NCI-H1417 treated with DMSO at 0.1 percent for 48 hours (cell line): ENCODE results near the gene GCNT1.

Experiments used
- DNase-seq: peaks from one replicate; lab custom pipeline; 2025; lab: John Stamatoyannopoulos, UW

Gene GCNT1

DNA sequence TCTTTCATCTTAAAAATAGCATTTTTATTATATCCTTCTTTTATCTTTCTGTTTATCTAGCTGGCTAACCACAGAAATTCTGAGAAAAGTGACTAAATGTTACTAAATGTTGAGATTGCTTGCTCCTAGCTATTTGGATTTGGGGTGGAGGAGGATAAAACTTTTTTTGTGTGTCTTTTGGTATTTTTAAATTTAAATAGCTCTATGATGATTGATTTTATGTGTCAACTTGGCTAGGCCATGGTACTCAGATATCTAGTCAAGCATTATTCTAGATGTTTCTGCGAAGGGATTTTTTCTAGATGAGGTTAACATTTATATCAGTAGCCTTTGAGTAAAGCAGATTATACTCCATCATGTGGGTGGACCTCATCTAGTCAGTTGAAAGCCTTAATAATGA is 75.0 kb downstream of the GCNT1 start:
- DNase-seq, result no peak

DNA sequence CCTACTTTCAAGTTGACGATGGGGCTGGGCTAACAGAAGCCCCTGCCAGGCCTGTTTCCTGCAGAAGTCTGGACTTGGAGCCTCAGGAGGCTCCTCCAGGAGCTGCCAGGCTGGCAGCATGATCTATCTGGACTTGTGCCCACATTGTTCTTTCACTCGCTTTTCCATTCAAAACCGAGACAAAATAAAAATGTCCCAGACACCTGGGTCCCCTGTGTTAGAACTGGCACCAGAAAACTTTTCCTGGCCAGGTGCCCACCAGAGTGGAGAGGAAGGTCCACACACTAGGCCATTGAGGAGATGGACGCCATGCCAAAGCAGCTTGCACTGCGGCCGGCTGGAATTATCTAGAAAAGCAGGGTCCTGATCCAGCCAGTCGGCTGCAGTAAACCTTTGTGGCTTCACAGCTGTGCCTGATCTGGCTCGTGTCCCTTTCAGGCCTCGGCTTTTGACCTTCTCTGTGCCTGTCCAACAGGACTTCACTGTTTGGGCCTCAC is 78.2 kb downstream of the GCNT1 start:
- DNase-seq, result no peak

DNA sequence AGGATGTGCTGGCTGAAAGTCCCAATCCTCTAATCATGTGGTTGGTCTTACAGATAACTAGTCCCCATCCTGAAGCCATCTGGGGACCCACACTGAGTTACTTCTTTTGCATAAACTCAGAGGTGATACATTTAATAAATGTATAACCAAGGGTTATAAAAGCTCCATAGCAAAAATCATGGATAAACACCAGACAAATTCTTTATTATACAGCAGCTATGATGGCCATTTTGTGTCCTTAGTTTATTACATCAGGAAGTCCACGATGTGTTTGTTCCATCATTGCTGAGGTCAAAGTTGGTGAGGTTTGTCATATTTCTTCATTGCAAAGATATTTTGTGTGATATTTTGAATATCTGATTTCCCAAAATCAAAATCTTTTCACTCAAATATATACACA is 80.2 kb downstream of the GCNT1 start:
- DNase-seq, result no peak

DNA sequence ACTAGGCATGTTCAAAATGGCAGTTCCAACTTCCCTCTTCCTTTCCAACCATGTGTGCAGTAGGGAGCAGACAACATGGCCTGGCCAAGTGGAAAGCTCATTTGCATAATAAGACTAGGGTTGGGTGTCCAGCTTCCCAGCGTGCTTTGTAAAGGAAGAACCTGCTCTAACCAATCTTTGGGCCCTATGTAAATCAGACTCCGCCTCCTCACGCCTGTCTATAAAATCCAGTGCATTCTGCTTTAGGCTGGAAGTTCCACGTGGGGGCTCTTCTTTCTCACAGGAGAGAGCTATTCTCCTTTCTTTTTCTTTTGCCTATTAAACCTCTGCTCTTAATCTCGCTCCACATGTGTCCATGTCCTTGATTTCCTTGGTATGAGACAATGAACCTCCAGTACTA is 83.4 kb downstream of the GCNT1 start:
- no peak for DNase-seq

DNA sequence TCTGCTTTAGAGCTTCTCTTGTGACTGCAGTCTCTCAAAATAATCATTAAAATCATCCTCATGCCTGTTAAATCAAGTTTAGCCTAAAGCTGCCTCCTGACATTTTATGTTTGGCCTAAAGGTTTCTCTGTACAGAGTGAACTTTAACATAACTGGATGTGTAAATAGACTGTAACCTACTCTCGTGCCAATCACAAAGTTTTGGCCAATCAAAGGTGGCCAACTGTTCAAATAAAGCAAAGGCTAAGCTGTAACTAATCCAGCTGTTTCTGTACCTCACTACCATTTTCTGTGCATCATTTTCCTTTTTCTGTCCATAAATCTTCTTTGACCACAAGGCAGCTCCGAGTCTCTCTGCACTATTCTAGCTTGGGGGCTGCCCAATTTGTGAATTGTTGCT is 86.2 kb downstream of the GCNT1 start:
- DNase-seq, result no peak

DNA sequence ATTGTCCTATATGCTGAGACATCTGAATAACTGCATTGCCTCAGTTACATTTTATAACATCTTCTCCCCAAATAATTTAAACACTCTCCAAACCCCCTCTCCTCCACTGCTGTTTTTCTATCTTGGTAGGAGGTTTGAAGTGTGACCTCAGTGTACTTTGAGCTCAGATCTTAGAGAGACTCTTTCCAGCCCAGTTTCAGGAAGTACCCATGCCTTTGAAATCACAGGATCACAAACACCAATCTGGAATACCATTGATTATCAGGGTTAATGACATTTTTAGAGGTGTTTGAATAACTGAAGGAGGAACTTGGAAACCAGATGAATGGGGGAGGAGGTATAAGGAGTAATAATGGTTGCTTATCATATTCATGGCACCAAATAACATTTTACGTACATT is 93.2 kb downstream of the GCNT1 start:
- no peak for DNase-seq

DNA sequence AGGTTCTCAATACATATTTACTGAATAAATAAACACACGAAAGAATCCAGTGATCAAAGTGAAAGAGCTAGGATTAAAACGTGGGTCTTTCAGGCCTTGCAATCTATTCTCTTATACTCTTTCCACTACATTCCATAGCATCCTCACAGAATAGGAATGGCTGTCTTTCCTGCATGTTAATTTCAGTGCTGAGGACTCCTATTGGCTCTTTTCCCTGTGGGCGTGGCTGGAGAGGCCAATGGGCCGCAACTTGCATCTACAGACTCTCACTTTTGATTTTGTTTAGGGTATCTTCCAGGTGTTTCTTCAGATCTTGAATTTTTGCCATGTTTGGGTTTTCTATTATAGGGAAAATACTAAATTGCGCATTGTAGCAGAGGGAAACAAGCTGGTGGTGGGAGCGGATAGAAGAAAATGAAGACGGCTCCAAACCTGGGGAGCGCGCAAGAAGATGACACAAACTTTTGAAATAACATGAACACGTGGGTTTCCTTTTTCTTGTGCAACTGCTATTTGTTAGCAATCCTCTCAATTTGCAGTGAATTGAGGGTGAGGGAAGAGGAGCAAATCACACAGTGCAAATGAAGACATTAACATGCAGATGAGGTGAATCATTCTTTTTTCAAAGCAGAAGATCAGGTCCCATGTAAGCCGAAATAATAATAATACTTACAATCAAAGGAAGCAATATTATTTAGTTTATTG is 93.9 kb downstream of the GCNT1 start:
- DNase-seq, result no peak

DNA sequence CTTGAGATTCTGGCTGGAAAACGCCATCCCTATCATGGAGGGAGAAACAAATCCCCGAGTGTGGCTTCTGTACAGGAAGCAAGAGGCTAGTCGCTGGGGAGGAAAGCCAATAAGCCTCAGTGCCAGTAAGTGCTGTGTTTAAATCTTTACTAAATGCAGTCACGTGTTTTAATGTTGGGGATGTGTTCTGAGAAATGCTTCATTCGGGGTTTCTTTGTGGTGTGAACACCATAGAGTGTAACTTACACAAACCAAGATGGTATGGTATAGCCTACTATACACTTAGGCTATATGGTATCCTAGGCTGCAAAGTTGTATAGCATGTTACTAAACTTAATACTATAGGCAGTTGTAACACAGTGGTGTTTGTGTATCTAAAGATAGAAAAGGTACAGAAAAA is 94.7 kb downstream of the GCNT1 start:
- DNase-seq, result no peak
